Mucosa of gallbladder (tissue), 1 donor: Measurements from ENCODE around the gene CORO7. TPM values are rescaled to one million over a fixed set of nuclear protein-coding genes. Genes with fewer than 3 reads are reported as not detected.
"Not testable (repeated sequence)": the region's sequence is repeated elsewhere in the genome, so short reads cannot be mapped to it uniquely, and the experiment has no call there.

ENCODE experiments used
- DNase-seq: peaks from one replicate; pipeline ENCODE4 v3.0.0-alpha.2; 2020; ENCODE audit warnings: low spot score
- total RNA-seq: library from RNA; stranded (reverse); gene quantifications from one replicate; pipeline ENCODE4 v1.2.1, GENCODE V29; 2021
- donor health status: DM: no; HTN: no; CAD: no.

Gene CORO7
- total RNA-seq, 1 donor from 2014 or later: 58.3 TPM

GRCh38 chr16:4338125-4338582 is 78.2 kb downstream of the CORO7 start:
- DNase-seq: no peak

GRCh38 chr16:4337540-4338088 is 78.8 kb downstream of the CORO7 start:
- DNase-seq: no peak

GRCh38 chr16:4336701-4337539 is 79.5 kb downstream of the CORO7 start:
- DNase-seq: no peak

- no peak for DNase-seq
Measured at GRCh38 chr16:4334724-4335495, 81.5 kb downstream of the CORO7 start.

GRCh38 chr16:4333714-4334113 is 82.7 kb downstream of the CORO7 start:
- not testable (repeated sequence) for DNase-seq

- no peak for DNase-seq
Measured at GRCh38 chr16:4333308-4333638, 83.1 kb downstream of the CORO7 start.

GRCh38 chr16:4332623-4333307 is 83.6 kb downstream of the CORO7 start:
- no peak for DNase-seq

- DNase-seq: no peak
Measured at GRCh38 chr16:4332083-4332482, 84.3 kb downstream of the CORO7 start.

- DNase-seq: peak; percentile 79
Measured at GRCh38 chr16:4330277-4330874, 86.0 kb downstream of the CORO7 start.

- DNase-seq: no peak
Measured at GRCh38 chr16:4328782-4329775, 87.3 kb downstream of the CORO7 start.

GRCh38 chr16:4328046-4328781 is 88.2 kb downstream of the CORO7 start:
- DNase-seq: peak; percentile 81

- no peak for DNase-seq
Measured at GRCh38 chr16:4327386-4328045, 88.9 kb downstream of the CORO7 start.

- DNase-seq: no peak
Measured at GRCh38 chr16:4325253-4325758, 91.1 kb downstream of the CORO7 start.

- DNase-seq: no peak
Measured at GRCh38 chr16:4324492-4325252, 91.7 kb downstream of the CORO7 start.

GRCh38 chr16:4323845-4324488 is 92.4 kb downstream of the CORO7 start:
- no peak for DNase-seq

GRCh38 chr16:4323071-4323844 is 93.1 kb downstream of the CORO7 start:
- no peak for DNase-seq
